Mucosa of gallbladder (tissue), 1 donor: ENCODE measurements around the gene ROBO1. TPM values are rescaled to one million over a fixed set of nuclear protein-coding genes. Genes with fewer than 3 reads are reported as not detected.
A peak's percentile ranks its signal among the peaks of the same experiment; 100 is the strongest.
"Not testable (repeated sequence)": the region's sequence is repeated elsewhere in the genome, so short reads cannot be mapped to it uniquely, and the experiment has no call there.

Source experiments
- DNase-seq: peaks from one replicate; pipeline ENCODE4 v3.0.0-alpha.2; 2020; ENCODE audit warnings: low spot score
- total RNA-seq: library from RNA; stranded (reverse); gene quantifications from one replicate; pipeline ENCODE4 v1.2.1, GENCODE V29; 2021
- donor health status: DM: no; HTN: no; CAD: no.

Gene ROBO1
- total RNA-seq, 1 donor from 2014 or later: 9.6 TPM

DNA sequence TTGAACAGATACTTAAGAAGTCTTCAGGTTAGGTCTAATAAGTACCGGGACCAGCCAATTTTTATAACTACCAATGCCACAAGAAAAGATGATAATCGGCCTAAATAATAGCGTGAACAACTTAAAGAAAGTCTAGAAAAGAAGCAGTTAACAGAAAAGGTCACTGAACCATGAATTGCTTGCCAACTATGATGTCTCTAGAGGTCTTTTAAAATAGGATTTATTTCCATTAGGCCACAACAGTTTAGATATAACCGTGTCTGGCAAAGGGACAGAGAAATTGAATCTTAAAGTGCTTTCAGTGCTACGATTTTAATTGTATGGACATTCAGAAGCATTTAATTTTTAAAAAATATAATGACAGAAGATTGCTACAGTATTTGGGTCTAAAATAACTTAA lies 1070.4 kb downstream of the ROBO1 start:
- no peak for DNase-seq

DNA sequence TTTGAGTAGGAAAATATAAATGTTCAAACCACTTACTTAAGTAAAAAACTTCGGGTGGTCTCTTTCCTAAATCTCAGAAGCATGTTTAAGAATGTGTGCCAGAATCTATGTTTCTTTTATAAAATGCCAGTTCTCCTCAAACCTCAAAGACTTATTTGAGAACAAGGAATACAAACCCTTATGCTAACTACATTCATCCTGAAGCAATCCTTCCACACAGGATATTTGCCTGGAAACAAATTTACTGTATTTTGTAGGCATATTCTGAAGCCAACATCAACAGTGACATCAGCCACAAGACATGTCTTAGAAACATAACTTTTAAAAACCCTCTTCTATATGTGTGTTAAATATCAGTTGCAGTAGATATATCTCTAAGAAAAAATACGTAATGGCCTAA lies 1077.0 kb downstream of the ROBO1 start:
- no peak for DNase-seq

DNA sequence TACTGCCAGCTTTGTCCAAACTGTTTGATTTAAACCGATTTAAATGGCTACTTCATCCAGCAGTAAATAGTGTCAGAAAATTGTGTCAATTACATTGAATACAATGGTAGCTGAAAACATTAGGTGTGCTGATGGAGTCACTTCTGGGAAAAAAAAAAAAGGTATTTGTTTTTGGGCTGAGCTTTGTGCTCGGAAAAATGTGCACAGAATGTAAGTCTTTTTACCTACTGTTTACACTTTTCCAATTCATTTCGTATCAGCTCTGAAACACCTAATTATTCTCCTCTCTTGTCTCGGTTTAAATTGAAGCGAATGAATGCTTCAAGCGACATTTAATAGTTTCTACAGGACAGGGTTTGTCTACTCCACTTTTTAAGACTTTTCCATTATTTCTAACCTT lies 1078.4 kb downstream of the ROBO1 start:
- DNase-seq: no peak

- no peak for DNase-seq
Measured at GRCh38 chr3:78687520-78687919, 1080.3 kb downstream of the ROBO1 start.

DNA sequence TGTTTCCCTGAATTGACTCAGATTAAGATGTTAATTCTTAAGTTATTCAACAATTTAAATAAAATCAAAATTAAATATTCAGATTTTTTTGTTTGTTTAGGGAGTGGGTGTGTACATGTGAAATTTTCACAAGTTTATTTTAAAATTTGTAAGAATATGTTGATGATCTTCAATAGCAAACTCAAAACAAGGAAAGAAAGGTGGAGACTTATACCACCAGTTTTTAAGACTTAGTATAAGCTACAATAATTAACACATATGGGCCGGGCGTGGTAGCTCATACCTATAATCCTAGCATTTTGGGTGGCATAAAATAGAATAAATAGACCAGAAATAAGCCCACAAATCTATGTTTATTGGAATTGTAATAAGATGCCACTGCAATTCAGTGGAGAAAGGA lies 1084.5 kb downstream of the ROBO1 start:
- DNase-seq: no peak

- DNase-seq: not testable (repeated sequence)
Measured at GRCh38 chr3:78675119-78675805, 1092.5 kb downstream of the ROBO1 start.

GRCh38 chr3:78670746-78671145 lies 1097.1 kb downstream of the ROBO1 start:
- no peak for DNase-seq

DNA sequence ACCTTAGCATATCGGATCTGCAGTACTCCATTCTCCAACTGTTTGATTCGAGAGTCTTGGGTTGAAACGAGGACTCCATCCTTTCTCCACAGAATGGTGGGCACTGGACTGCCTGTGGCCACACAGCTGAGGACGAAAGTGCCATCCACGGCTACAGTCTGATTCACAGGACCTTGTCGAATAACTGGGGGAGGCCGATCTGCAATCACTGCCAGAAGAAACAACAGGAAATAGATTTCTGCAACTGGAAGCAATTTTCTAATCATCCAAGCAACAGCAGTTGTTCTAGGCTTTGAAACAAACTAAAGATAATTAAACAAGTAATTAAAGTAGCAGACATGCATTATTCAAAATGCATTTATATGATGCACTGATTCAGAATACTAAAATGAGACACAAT lies 1097.7 kb downstream of the ROBO1 start:
- no peak for DNase-seq

DNA sequence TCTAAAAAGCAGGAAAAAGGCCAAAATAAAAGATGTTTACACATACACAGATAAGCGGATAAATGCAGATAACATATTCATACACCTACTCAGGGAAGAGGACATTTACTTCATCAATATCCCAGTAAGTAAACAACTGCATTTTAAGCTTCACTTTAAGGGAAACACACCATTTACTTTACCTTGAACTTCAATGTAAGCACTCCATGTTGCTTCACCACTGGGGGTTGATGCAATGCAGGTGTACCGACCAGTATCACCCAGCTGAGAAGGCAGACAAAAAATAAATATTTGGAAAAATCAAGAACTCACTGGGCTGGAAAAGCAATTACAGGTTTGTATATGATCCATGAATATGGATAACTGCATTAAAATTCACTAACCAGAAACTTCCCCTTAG lies 1099.5 kb downstream of the ROBO1 start:
- no peak for DNase-seq

DNA sequence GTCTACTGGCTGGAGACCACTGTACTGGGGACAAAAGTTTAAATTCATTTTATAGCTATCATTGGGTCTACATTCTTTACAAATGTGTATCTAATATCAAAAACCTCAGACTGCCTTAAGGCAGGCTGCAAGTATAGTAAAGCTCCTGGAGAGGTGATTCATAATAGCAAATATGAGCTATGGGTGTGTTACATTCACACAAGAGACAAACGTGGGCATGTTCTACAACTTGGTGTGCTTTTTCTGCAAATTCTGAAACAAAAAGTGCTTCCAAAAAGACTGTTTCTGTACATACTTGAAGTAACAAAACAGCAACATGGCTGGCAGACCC lies 1101.4 kb downstream of the ROBO1 start:
- no peak for DNase-seq

- no peak for DNase-seq
Measured at GRCh38 chr3:78665776-78666469, 1101.9 kb downstream of the ROBO1 start.

DNA sequence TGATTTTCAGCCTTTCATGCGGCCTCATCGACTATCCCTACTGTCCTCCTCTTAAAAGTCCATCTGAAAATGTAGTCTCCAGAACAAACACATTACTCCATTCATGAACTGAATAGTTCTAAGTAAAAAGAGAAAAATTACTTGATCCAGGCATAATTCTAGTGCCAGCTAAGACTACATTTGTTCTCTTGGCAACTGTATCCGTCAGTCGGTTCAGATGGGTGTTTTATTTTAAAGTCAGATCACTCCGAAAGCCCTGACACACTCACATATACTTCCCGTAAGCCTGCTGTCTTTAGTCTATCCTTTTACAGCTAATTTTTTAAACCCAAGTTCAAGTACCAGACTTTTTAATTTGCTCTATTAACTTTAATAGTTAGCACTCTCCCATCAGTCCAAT lies 1102.7 kb downstream of the ROBO1 start:
- DNase-seq: no peak

DNA sequence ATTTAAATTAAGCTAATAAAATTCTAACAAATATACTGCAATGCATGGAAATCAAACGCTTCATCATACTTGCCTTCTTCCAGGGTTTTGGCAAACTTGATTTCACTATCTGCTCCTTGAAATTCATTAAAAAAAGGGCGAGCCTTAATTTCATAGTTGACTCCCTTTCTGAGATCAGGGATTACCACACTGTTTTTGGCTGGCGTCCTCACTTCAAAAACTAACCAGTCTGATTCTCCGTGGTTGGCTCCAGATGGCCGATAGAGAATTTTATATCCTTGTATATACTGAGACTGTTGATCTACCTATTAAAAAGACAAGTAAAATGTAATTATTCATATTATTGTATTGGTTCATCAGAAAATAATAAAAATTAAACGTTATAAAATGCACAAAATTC lies 1106.8 kb downstream of the ROBO1 start:
- no peak for DNase-seq

- DNase-seq: peak; percentile 19
Measured at GRCh38 chr3:78659386-78659987, 1108.3 kb downstream of the ROBO1 start.

- no peak for DNase-seq
Measured at GRCh38 chr3:78647726-78648125, 1120.1 kb downstream of the ROBO1 start.

- no peak for DNase-seq
Measured at GRCh38 chr3:78645628-78646310, 1122.0 kb downstream of the ROBO1 start.

- DNase-seq: no peak
Measured at GRCh38 chr3:78644847-78645246, 1123.0 kb downstream of the ROBO1 start.

DNA sequence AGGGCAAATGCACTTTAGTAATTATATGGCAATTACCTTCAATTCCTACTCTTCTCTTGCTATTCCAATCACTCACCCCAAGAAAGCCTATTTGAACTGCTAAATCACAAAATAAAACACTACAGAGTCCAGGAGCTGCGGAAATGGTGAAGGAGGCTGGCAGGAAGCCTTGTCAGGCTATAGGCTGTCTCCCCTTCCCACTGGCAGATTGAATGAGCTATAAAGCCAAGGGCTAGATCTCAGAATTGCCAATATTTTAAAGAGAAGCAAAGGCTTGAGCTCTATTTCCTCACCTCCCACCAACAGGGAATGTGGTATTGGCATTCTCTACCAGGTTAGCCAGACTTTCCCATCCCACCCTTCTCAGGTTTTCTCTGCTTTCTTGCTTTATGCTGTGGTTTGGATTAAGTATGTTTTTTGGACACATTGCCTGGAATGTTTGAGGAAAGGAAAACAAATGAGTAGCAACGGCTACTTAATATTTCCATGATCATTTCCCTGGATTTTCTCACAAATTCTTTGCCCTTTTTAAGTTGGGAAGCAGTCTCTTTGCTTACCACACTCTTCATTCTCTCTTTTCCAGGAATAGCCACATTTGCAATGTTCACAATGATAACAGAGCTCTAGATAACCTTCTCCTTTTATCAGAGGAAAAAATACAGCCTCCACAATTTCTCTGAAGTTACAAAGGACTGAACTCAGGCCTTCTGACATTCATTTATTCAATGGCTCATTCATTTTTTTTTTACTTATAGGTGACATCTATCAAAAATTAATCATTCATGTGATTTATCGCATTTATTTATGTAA lies 1125.4 kb downstream of the ROBO1 start:
- DNase-seq: no peak

DNA sequence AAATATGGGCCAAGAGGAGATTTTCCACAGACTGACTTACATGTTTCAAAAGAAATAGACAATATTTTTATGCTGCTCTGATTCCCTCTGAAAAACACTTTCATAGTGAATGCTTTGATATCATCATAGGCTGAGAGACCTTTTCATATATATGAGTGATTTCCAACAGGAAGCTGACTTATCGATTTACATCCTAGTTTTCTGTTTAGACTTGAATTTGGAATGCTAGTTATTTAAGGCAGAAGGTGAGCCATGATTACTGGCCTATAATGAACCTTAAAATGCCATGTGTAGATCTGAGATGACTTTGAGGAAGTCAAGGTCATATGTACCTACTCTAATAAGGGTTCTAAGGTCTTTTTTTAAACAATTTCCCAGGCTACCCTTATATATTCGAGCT lies 1126.1 kb downstream of the ROBO1 start:
- DNase-seq: no peak

DNA sequence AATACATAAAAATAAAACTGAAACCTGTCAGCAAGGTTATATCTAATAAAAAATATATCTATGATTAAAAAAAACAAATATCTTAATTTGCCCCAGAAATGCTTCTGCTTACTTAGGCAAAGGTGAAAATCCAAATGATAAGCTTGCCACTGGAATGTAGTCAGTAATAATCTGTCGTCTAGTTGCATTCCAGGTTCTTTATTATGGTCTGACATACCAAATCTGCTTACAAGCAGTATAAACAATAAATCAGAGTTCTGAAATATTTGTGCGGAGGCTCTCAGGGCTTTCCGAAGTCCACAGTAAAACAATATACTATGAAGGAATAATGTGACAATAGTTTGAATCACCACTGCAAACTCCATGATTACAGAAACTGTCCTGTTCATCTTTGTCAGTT lies 1133.5 kb downstream of the ROBO1 start:
- no peak for DNase-seq

- DNase-seq: no peak
Measured at GRCh38 chr3:78633626-78634025, 1134.2 kb downstream of the ROBO1 start.
